SK-N-MC (cell line): Measurements from ENCODE around the gene SLC27A3.

ENCODE experiments used
- EZH2 ChIP-seq: fragments of 200-600 bp; sonication (generic); IDR thresholded peaks from one replicate; pipeline ENCODE4 v1.6.1; 2017; ENCODE audit warnings: antibody characterized with exemption
- FOXP2 ChIP-seq: optimal IDR thresholded peaks from 2 replicates; pipeline ENCODE3; 2011; ENCODE audit warnings: mild to moderate bottlenecking, moderate library complexity; ENCODE audit not compliant: insufficient read depth; ENCODE audit errors: extremely low read length, control extremely low read depth
- POLR2AphosphoS5 ChIP-seq: IDR thresholded peaks from 2 replicates; pipeline ENCODE4 v1.6.1; 2012; ENCODE audit warnings: mild to moderate bottlenecking, low read depth, low read length, borderline replicate concordance

DNA sequence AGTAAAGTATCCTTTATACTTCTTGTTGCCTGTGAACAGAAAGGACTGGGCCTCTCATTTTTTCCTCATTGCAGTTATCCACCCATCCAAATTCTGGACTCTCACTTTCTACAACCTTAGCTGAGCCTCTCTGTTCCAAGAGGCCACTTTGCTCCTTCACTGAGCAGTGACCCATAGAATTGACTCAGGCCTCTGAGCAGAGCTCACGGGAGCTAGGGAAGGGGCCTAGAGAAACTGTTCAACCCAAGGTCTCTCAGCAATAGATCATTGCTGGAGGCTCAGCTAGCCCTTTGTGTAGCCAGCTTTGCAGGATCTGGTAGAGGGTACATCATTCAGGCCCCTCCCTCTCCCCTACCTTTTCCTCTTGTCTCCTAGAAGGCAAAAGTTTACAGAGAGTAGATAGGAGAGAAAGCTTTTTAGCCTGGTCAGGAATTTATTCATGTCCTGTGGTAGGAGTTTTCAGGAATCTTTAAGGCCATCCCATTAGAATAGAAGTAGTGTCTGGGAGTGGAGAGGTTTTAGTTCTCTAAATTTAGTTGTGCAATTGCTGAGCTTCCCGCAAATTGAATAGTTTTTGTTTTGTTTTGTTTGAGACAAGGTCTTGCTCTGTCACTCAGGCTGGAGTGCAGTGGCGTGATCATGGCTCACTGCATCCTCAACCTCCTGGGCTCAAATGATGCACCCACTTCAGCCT, 40.7 kb upstream of the SLC27A3 start:
- TF ChIP-seq EZH2 (no peak), POLR2AphosphoS5 (no peak), FOXP2 (no peak)
